Lung (tissue), 12 donors: Measurements from ENCODE around the gene EEIG1. TPM values are rescaled to one million over a fixed set of nuclear protein-coding genes. Genes with fewer than 3 reads are reported as not detected.

ENCODE experiments used
- ATAC-seq: fragments of 200-7000 bp; cut with Tn5 transposase; one replicate; pipeline ENCODE4 v1.9.1; 2020; ENCODE audit warnings: moderate number of reproducible peaks; ENCODE audit not compliant: insufficient read depth, low FRiP score
- DNase-seq, 3 donors: peaks; one replicate each; pipeline ENCODE4 v3.0.0-alpha.2; 2013 to 2017
- H3K27ac ChIP-seq, 2 donors: one replicate each; pipeline ENCODE4 v1.5.1; 2013; ENCODE audit warnings: mild to moderate bottlenecking in 2 of 2, moderate library complexity in 2 of 2, control low read depth in 1 of 2, inconsistent platforms in 1 of 2, low read depth in 1 of 2, low read length in 1 of 2
- H3K27me3 ChIP-seq, 3 donors: one replicate each; pipeline ENCODE4 v1.5.1; 2013; ENCODE audit warnings: low read length in 2 of 3; ENCODE audit not compliant: control insufficient read depth in 3 of 3, insufficient read depth in 3 of 3
- H3K36me3 ChIP-seq, 4 donors: one replicate each; pipeline ENCODE4 v1.5.1; 2013; ENCODE audit warnings: low read length in 4 of 4, mild to moderate bottlenecking in 1 of 4, moderate library complexity in 1 of 4; ENCODE audit not compliant: control insufficient read depth in 4 of 4, insufficient read depth in 4 of 4
- H3K4me1 ChIP-seq, 5 donors: one replicate each; pipeline ENCODE4 v1.5.1; 2013; ENCODE audit warnings: low read length in 5 of 5, mild to moderate bottlenecking in 2 of 5, moderate library complexity in 1 of 5; ENCODE audit not compliant: control insufficient read depth in 5 of 5, insufficient read depth in 5 of 5
- H3K4me3 ChIP-seq: one replicate; pipeline ENCODE4 v1.5.1; 2013; ENCODE audit warnings: mild to moderate bottlenecking, control low read depth, moderate library complexity
- H3K9ac ChIP-seq, 2 donors: one replicate each; pipeline ENCODE4 v1.5.1; 2013; ENCODE audit warnings: low read length in 2 of 2, control low read depth in 1 of 2; ENCODE audit not compliant: insufficient read depth in 1 of 2
- H3K9me3 ChIP-seq, 4 donors: one replicate each; pipeline ENCODE4 v1.5.1; 2013; ENCODE audit warnings: low read length in 3 of 4, mild to moderate bottlenecking in 1 of 4, moderate library complexity in 1 of 4; ENCODE audit not compliant: control insufficient read depth in 4 of 4, insufficient read depth in 3 of 4
- CTCF ChIP-seq: IDR thresholded peaks from 2 replicates; pipeline ENCODE4 v1.5.1; 2012; ENCODE audit warnings: mild to moderate bottlenecking; ENCODE audit errors: control extremely low read depth, extremely low read depth
- WGBS, 2 donors: extraction: QIAGEN DNeasy Blood & Tissue Kit; methylation state at CpG; one replicate each; pipeline ENCODE4 v1.1.7; 2013; 5-methylcytosine and 5-hydroxymethylcytosine counted together
- polyA plus RNA-seq, 2 donors: library from polyadenylated mRNA; stranded (reverse); fragments of 200-250 nt; gene quantifications; one replicate each; pipeline ENCODE4 v1.2.1, GENCODE V29; 2013
- total RNA-seq, 2 donors: library from RNA; depleted of rRNA in 1 of 2; stranded (reverse); fragments of >200 nt in 1 of 2; gene quantifications; one replicate each; pipeline ENCODE4 v1.2.1, GENCODE V29; 2014 to 2021
- donor health status: control.
- donor health status: control.
- donor health status: Bipolar disorder and iron deficiency.
- donor health status: healthy.
- donor health status: DM: yes; HTN: yes; CAD: no.

EEIG1 gene
- total and polyA plus RNA-seq, 4 donors = 13.4 to 66.5 (median 32.7) TPM

- Histone ChIP-seq H3K36me3 (no peaks in the 10 kb centered on the region), H3K27me3 (no peaks in the 10 kb centered on the region), H3K4me3 (no peak overlapping the region), H3K27ac (peak overlapping the region in 1 of 2 donors; percentile 45), H3K4me1 (peaks cover 0 to 7% (median 4%) of the 10 kb centered on the region in 5 donors), H3K9me3 (peaks cover 0 to 4% (median 0%) of the 10 kb centered on the region in 4 donors), H3K9ac (no peak overlapping the region)
- ATAC-seq = no peak
- 24 to 42% methylated on average over 12 of the region's 12 CpGs for WGBS, 2 donors
- TF ChIP-seq CTCF = no peak
- DNase-seq = peak in 2 of 3 donors; percentile 40 to 49
These were observed 30.5 kb upstream of the EEIG1 start for GRCh38 chr9:128011071-128011817.

GRCh38 chr9:128009639-128010038 lies 28.9 kb upstream of the EEIG1 start:
- DNase-seq = no peak
- Histone ChIP-seq H3K4me3 (no peak overlapping the region), H3K9me3 (peaks cover 0 to 4% (median 0%) of the 10 kb centered on the region in 4 donors), H3K36me3 (no peaks in the 10 kb centered on the region), H3K9ac (no peak overlapping the region), H3K4me1 (peaks cover 0 to 7% (median 4%) of the 10 kb centered on the region in 5 donors), H3K27me3 (no peaks in the 10 kb centered on the region), H3K27ac (no peak overlapping the region)
- 97 to 98% methylated on average over 9 of the region's 9 CpGs for WGBS, 2 donors
- ATAC-seq = no peak
- TF ChIP-seq CTCF = no peak

GRCh38 chr9:128008171-128008570 lies 27.4 kb upstream of the EEIG1 start:
- peaks cover 0 to 4% (median 0%) of the 10 kb centered on the region in 4 donors for H3K9me3 ChIP-seq
- H3K9ac ChIP-seq = no peak overlapping the region
- H3K4me1 ChIP-seq = peaks cover 0 to 7% (median 4%) of the 10 kb centered on the region in 5 donors
- no peaks in the 10 kb centered on the region for H3K36me3 ChIP-seq
- DNase-seq (no peak), ATAC-seq (no peak)
- no peaks in the 10 kb centered on the region for H3K27me3 ChIP-seq
- WGBS, 2 donors = 90 to 91% methylated on average over 5 of the region's 5 CpGs
- no peak overlapping the region for H3K4me3 ChIP-seq
- peak overlapping the region in 1 of 2 donors; percentile 58 for H3K27ac ChIP-seq
- no peak for TF ChIP-seq CTCF
